Esophagus muscularis mucosa (tissue), 4 donors: ENCODE data around the gene FIGLA. TPM values are rescaled to one million over a fixed set of nuclear protein-coding genes. Genes with fewer than 3 reads are reported as not detected.

ENCODE experiments used
- DNase-seq: peaks from one replicate; pipeline ENCODE4 v3.0.0-alpha.2; 2017; ENCODE audit errors: extremely low spot score
- H3K27ac ChIP-seq, 4 donors: fragments of 200-600 bp; sonication (generic); replicated peaks in 1 of 4; 1 replicate in 3 of 4; 2 replicates in 1 of 4; pipeline ENCODE4 v1.5.1; 2016 to 2019; ENCODE audit warnings: mild to moderate bottlenecking in 1 of 4
- H3K27me3 ChIP-seq, 4 donors: fragments of 200-600 bp; sonication (generic); one replicate each; pipeline versions ENCODE4 v1.5.1 to v1.6.0; 2016 to 2019
- H3K36me3 ChIP-seq, 4 donors: fragments of 200-600 bp; sonication (generic); one replicate each; pipeline ENCODE4 v1.5.1; 2016 to 2019
- H3K4me1 ChIP-seq, 4 donors: fragments of 200-600 bp; sonication (generic); one replicate each; pipeline ENCODE4 v1.5.1; 2016 to 2019
- H3K4me3 ChIP-seq, 4 donors: fragments of 200-600 bp; sonication (generic); 1 replicate in 2 of 4; 2 replicates in 2 of 4; pipeline ENCODE4 v1.5.1; 2016 to 2019; ENCODE audit warnings: mild to moderate bottlenecking in 4 of 4, moderate library complexity in 1 of 4
- H3K9me3 ChIP-seq, 4 donors: fragments of 200-600 bp; sonication (generic); 1 replicate in 3 of 4; 2 replicates in 1 of 4; pipeline ENCODE4 v1.5.1; 2016 to 2019
- EP300 ChIP-seq: sonication (generic); formaldehyde crosslinking; IDR thresholded peaks from one replicate; pipeline ENCODE4 v1.6.1; 2017; ENCODE audit warnings: antibody characterized with exemption
- POLR2A ChIP-seq: fragments of 450-650 bp; IDR thresholded peaks from one replicate; pipeline ENCODE4 v1.6.1; 2017; ENCODE audit warnings: antibody characterized with exemption, moderate library complexity, mild to moderate bottlenecking, low read depth
- POLR2AphosphoS5 ChIP-seq, 2 donors: sonication (generic); formaldehyde crosslinking; IDR thresholded peaks; one replicate each; pipeline ENCODE4 v1.6.1; 2017; ENCODE audit warnings: antibody characterized with exemption in 2 of 2
- WGBS: methylation state at CpG from one replicate; pipeline ENCODE4 v1.1.5; 2018; 5-methylcytosine and 5-hydroxymethylcytosine counted together
- intact Hi-C: fragments of 100-400 bp; cut with DNase I; formaldehyde crosslinking; loops from one replicate; pipeline ENCODE4 v1.15.1; 2023
- total RNA-seq, 4 donors: library from RNA; depleted of rRNA; stranded (reverse); fragments of >200 nt; gene quantifications; one replicate each; pipeline versions ENCODE4 v1.1.0 to v1.2.1, GENCODE V29; 2016
- TF ChIP-seq, protein P1 (sequence below), 3 experiments: fragments of 200-600 bp in 2 of 3; fragments of 450-650 bp in 1 of 3; sonication (generic) in 2 of 3; IDR thresholded peaks; one replicate each; pipeline ENCODE4 v1.5.1; 2017 to 2019; ENCODE audit warnings: antibody characterized with exemption in 3 of 3, mild to moderate bottlenecking in 2 of 3, moderate library complexity in 1 of 3

The FIGLA gene
- total RNA-seq, 4 donors from 2014 or later = not detected

DNA sequence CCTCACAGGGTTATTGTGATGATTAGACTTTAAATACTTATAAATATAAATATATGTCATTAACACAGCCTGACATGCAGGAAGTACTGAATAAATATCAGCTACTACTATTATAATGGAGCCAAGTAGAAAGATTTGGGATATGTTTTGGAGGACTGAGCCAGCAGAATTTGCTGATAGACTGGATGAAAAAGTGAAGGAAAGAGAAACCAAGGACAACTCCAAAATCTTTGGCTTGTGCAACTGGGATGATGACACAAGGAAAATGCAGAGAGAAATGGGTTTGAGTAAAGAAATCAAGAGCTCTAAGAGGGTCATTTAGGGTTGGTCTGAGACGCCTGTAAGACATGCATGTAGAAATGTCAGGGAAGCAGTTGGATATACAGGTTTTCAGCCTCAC lies 38.0 kb downstream of the FIGLA start:
- intact Hi-C loops = no loop called here
- peaks cover 0 to 42% (median 0%) of the 10 kb centered on the region in 4 donors for H3K27me3 ChIP-seq

DNA sequence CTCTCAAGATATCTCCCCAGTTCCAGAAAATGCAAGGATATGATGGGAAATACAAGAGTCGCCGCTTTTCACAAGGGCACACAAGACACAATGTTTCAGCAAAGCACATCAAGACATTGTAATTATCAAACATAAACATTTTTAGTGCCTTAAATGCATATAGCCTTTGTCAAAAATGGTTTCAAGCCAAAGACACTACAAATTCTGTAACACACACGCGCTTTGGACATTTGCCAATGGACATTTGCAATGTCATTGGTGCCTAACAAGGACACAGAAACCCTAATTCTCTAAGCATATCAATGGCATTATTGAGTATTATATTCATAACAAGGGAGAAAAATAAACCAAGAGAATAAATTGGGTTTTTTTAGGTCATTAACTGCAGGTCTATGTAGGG lies 38.6 kb downstream of the FIGLA start:
- TF ChIP-seq EP300 = no peak
- TF ChIP-seq, protein P1, sequence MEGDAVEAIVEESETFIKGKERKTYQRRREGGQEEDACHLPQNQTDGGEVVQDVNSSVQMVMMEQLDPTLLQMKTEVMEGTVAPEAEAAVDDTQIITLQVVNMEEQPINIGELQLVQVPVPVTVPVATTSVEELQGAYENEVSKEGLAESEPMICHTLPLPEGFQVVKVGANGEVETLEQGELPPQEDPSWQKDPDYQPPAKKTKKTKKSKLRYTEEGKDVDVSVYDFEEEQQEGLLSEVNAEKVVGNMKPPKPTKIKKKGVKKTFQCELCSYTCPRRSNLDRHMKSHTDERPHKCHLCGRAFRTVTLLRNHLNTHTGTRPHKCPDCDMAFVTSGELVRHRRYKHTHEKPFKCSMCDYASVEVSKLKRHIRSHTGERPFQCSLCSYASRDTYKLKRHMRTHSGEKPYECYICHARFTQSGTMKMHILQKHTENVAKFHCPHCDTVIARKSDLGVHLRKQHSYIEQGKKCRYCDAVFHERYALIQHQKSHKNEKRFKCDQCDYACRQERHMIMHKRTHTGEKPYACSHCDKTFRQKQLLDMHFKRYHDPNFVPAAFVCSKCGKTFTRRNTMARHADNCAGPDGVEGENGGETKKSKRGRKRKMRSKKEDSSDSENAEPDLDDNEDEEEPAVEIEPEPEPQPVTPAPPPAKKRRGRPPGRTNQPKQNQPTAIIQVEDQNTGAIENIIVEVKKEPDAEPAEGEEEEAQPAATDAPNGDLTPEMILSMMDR (IDR thresholded peaks at IDR 0.05) = no peak
- TF ChIP-seq POLR2AphosphoS5 (IDR thresholded peaks at IDR 0.05) = no peak
- no peak for TF ChIP-seq POLR2A
- Histone ChIP-seq H3K27me3 (peaks cover 0 to 41% (median 0%) of the 10 kb centered on the region in 4 donors), H3K4me3 (no peak overlapping the region), H3K9me3 (no peaks in the 10 kb centered on the region), H3K27ac (no peak overlapping the region), H3K36me3 (no peaks in the 10 kb centered on the region), H3K4me1 (no peaks in the 10 kb centered on the region)
- no peak for DNase-seq
- intact Hi-C loops = no loop called here
- 77% methylated on average over 4 of the region's 4 CpGs for WGBS

More for the DNA sequence above, 38.0 kb downstream of the FIGLA start:
- H3K4me3 ChIP-seq = no peak overlapping the region
- H3K36me3 ChIP-seq = no peaks in the 10 kb centered on the region
- no peaks in the 10 kb centered on the region for H3K4me1 ChIP-seq
- TF ChIP-seq POLR2A = no peak
- TF ChIP-seq POLR2AphosphoS5 (IDR thresholded peaks at IDR 0.05) = no peak
- no peak for TF ChIP-seq EP300
- TF ChIP-seq, protein P1 (IDR thresholded peaks at IDR 0.05) = no peak
- 68% methylated on average over 1 of the region's 1 CpG for WGBS
- no peak overlapping the region for H3K27ac ChIP-seq
- no peak for DNase-seq
- H3K9me3 ChIP-seq = no peaks in the 10 kb centered on the region

DNA sequence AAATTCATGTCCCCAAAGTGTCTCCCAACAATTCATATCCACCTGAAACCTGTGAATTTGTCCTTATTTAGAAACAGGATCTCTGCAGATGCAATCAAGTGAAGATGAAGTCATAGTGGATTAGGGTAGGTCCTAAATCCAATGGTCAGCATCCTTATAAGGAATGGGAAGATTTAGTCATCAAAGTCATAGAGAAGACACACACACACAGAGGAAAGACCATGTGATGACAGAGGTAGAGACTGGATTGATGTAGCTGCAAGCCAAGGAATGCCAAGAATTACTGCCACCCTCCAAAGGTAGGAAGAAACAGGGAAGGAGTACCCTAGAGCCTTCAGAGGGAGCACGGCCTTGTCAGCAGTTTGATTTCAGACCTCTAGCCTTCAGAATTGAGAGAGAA lies 40.1 kb downstream of the FIGLA start:
- no peaks in the 10 kb centered on the region for H3K9me3 ChIP-seq
- intact Hi-C loops = no loop called here
- no peak for DNase-seq
- 79% methylated on average over 1 of the region's 1 CpG for whole genome bisulfite sequencing
- no peak overlapping the region for H3K4me3 ChIP-seq
- no peaks in the 10 kb centered on the region for H3K36me3 ChIP-seq
- H3K4me1 ChIP-seq = no peaks in the 10 kb centered on the region
- H3K27me3 ChIP-seq = peaks cover 0 to 28% (median 0%) of the 10 kb centered on the region in 4 donors
- H3K27ac ChIP-seq = no peak overlapping the region
- TF ChIP-seq POLR2AphosphoS5 (IDR thresholded peaks at IDR 0.05) = no peak
- TF ChIP-seq, protein P1 (IDR thresholded peaks at IDR 0.05) = no peak
- no peak for TF ChIP-seq POLR2A
- TF ChIP-seq EP300 = no peak

DNA sequence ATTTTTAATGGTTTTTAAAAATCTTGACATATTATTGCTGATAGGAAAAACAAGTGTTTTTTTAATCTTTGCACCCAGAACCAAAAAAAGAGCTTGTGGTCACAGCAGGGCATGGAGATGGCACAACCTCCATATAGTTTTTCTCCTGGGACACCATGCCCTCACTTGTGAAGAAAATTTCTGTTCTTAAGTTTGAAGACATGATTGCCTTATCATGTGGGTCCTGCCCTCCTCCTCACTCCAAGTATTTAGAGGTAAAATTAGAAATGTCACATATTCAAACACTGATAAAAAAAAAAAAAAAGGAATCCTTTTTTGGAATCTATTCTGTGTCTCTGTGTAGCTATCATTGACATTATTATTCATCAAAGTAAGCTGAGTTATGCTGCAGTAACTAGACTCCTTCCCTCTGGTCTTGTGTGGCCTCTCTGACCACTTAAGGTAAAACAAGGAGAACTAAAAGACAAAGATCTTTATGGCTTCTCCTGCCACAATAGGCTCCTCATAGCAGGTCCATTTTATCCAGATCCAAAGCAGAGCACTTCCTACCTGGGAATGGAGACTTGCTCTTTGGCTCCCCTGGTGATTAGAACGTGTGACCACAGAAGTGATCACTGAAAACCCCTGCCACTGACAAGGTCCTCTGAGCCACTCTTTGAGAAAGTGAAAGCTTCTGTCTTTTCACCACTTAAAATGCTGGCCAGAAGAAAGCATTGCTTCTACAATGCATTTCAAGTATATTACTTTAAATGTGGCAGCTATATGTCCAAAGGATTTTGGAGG lies 42.2 kb downstream of the FIGLA start:
- no peak for DNase-seq
- Histone ChIP-seq H3K4me1 (no peaks in the 10 kb centered on the region), H3K36me3 (no peaks in the 10 kb centered on the region), H3K27ac (no peak overlapping the region), H3K9me3 (no peaks in the 10 kb centered on the region), H3K27me3 (peaks cover 0 to 10% (median 0%) of the 10 kb centered on the region in 4 donors), H3K4me3 (no peak overlapping the region)
- 19% methylated on average over 1 of the region's 1 CpG for WGBS
- TF ChIP-seq POLR2AphosphoS5 (IDR thresholded peaks at IDR 0.05) (no peak), EP300 (no peak), POLR2A (no peak)
- TF ChIP-seq, protein P1 (IDR thresholded peaks at IDR 0.05) = no peak
- intact Hi-C loops = no loop called here
